ENCODE data around the gene HAPLN3.

Gene HAPLN3

DNA sequence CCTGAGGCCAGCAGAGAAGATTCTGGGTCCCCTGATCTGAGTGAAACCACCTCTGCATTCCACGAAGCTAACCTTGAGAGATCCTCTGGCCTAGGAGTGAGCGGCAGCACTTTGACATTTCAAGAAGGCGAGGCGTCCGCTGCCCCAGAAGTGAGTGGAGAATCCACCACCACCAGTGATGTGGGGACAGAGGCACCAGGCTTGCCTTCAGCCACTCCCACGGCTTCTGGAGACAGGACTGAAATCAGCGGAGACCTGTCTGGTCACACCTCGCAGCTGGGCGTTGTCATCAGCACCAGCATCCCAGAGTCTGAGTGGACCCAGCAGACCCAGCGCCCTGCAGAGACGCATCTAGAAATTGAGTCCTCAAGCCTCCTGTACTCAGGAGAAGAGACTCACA is 36.4 kb downstream of the HAPLN3 start:
- no peak for DNase-seq

DNA sequence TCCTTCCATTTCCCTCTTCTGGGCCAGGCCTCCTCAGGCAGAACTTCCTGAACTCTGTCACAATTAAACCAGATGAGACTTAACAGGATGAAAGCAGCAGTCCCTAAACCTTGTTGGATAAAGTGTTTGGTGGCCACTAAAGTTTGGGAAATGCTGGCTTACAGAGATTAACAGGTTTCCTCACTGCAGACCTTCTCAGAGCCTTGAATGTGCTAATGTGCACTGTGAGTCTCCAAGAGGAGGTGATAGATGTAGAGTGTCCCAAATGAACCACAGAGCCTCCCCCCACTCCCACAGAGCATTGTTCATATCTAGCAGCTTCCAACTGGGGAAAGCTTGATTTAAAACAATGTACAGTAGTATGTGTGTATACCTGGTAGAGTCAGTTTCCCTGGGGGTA is 42.9 kb downstream of the HAPLN3 start:
- DNase-seq, result no peak

DNA sequence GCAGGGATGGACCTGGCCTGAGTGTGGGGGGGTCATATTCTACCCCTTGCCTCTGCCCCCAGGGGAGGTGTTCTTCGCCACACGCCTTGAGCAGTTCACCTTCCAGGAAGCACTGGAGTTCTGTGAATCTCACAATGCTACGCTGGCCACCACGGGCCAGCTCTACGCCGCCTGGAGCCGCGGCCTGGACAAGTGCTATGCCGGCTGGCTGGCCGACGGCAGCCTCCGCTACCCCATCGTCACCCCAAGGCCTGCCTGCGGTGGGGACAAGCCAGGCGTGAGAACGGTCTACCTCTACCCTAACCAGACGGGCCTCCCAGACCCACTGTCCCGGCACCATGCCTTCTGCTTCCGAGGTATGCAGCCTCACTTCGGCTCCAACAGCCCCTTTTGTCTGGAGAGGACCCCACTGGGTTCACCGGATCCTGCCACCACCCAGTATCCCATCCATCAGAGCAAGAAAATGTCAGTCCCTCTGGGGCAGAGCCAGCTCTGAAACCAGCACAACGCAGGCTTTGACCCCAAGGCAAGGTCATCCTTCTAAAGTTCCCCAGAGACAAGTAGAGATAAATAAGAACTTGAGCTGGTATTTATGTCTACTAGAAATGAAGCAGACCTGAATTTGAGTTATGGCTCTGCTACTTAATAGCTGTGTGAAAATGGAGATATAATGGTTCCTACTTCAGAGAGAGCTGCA is 45.8 kb downstream of the HAPLN3 start:
- no peak for DNase-seq

DNA sequence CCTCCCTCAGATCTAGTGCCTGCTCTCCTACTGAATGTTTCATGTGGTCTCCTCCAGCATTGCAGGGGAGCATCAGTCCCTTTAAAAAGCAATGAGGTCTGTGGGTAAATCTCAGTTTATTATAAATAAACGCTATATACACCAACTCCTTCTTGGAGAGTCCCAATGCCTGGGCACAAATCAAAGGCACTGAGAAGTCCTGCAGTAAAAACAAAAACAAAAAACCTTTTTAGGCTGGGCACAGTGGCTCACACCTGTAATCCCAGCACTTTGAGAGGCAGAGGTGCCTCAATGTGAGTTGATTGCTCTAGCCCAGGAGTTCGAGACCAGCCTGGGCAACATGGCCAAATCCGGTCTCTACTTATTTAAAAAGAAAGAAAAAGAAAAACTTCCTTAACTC is 47.1 kb downstream of the HAPLN3 start:
- no peak for DNase-seq

DNA sequence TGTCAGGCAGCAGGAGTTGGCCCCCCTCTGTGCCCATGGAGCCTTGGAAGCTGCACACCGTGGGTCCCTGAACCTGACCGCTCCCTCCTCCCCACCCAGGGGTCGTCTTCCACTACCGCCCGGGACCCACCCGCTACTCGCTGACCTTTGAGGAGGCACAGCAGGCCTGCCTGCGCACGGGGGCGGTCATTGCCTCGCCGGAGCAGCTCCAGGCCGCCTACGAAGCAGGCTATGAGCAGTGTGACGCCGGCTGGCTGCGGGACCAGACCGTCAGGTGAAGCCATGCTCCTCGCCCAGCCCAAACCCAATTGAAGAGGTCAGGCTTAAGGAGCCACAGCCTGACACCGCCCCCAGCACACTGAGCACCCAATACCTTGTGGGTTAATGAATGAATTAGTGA is 48.2 kb downstream of the HAPLN3 start:
- DNase-seq, result no peak

DNA sequence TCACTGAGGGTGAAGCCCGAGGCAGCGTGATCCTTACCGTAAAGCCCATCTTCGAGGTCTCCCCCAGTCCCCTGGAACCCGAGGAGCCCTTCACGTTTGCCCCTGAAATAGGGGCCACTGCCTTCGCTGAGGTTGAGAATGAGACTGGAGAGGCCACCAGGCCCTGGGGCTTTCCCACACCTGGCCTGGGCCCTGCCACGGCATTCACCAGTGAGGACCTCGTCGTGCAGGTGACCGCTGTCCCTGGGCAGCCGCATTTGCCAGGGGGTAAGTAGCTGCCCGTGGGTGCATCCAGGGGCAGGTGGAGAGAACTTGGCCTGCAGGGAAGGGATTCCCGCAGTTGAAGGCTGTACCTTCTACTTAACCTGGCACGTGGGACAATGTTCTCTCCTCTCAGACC is 49.7 kb downstream of the HAPLN3 start:
- no peak for DNase-seq

DNA sequence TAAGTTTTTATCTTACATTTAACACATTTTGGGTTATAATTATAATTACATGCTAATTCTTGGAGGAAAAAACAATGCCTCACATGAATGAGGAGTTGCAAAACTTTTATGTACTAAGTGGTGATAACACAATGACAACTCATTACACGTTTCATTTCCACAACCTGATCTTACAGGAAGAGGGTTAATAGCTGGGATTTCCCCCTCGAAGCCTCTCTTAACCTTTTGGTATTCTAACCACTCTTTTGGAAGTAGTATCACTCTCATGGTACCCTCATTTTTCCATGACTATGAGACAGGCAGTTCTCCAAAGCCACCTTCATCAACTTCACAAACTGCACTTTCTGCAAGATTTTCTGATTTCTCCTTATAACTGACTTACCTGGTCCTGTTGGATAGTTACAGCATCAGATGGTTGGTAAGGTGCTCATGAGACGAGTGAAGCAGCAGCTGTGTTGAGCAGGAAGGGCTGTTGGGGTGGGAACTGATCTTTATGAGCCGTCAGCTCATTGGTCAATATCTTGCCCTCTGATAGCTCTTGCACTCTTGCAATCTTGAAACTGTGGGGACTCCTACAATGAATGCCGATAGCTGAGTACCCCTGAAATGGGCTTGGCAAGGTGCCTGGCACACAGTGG is 50.5 kb downstream of the HAPLN3 start:
- no peak for DNase-seq

DNA sequence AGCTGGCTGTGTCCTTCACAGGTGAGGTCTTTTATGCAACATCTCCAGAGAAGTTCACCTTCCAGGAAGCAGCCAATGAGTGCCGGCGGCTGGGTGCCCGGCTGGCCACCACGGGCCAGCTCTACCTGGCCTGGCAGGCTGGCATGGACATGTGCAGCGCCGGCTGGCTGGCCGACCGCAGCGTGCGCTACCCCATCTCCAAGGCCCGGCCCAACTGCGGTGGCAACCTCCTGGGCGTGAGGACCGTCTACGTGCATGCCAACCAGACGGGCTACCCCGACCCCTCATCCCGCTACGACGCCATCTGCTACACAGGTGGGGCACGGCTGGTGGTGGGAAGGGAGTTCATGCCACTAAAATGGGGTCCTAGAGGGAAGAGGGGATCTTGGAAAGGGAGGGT is 52.0 kb downstream of the HAPLN3 start:
- DNase-seq, result no peak

DNA sequence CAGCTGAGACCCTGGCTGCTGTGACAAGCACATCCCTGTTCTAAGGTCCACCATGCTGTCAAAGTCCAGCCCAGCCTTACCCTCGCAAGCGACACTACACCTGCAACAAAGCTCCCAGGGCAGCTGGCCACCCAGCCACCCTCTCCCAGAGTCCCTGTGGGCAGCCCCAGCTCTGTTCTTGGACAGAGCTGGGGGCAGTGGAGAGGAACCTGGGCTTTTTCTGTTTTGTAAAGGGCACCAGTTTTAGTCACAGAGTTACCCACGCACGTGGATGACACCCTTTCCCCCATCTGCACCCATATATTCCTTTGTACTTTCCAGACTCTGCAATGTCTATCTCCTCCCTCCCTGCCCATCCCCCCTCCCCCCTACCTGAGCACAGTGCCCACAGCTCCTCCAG is 53.2 kb downstream of the HAPLN3 start:
- no peak for DNase-seq

DNA sequence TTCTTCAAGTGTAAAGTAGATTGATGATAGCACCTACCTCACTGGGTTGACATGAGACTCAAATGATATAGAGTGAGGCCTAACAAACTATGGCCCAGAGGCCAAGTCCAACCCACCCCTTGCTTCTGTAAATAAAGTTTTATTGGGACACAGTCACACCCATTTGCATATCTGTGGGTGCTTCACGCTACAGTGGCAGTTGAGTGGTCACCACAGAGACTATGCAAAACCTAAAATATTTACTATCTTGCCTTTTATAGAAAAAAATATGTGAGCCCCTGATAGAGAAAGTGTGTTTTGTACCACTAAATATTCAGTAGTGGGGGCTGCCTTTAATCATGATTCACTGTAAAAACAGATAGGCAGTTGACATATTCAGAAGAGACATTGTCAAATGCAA is 54.1 kb downstream of the HAPLN3 start:
- DNase-seq, result no peak

DNA sequence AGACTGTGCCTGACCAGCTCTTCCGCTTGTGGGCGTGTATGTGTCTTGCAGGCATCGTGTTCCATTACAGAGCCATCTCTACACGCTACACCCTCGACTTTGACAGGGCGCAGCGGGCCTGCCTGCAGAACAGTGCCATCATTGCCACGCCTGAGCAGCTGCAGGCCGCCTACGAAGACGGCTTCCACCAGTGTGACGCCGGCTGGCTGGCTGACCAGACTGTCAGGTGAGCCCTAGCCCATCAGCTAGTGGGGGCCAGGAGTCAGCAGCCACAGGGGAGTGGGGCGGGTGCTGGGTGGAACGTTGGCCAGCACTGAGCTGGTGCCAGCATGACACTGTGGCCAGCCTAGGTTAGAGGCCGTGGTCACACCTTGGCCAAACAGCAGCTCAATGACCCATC is 55.4 kb downstream of the HAPLN3 start:
- DNase-seq, result no peak

DNA sequence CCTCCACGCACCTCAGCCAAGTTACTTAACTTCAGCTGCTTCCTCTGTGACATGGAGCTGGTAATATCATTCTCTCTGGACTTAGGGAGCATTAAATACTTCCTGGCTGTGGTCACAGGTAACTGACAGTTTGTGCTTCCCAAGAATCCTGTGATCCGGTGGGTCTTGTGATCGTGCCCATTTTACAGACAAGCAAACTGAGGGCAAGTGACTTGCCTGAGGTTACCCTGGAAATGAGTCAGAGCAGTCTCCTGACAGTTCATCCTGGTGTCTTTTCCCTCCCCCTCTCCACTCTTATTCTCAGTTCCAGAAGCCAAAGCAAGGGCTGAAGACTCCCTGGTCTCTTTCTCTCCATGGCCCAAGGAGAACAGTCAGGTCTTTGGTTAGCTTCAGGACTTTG is 56.2 kb downstream of the HAPLN3 start:
- DNase-seq, result no peak

DNA sequence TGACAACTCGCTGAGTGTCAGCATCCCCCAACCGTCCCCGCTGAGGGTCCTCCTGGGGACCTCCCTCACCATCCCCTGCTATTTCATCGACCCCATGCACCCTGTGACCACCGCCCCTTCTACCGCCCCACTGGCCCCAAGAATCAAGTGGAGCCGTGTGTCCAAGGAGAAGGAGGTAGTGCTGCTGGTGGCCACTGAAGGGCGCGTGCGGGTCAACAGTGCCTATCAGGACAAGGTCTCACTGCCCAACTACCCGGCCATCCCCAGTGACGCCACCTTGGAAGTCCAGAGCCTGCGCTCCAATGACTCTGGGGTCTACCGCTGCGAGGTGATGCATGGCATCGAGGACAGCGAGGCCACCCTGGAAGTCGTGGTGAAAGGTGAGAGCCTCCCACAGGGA is 56.7 kb downstream of the HAPLN3 start:
- no peak for DNase-seq

DNA sequence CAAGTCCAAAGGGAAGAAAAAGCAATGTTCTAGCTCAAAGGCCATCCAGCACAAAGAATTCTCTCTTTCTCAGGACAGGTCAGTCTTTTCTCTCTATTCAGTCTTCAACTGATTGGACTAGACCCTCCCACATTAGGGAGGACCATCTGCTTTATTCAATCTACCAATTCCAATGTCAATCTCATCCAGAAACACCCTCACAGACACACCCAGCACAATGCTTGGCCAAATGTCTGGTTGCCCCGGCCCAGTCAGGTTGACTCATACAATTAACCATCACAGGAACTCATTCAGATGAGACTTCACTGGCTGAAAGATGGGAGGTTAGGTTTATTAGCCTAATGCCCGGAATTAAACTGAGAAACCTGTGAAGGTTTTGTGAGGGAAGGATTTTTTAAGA is 59.7 kb downstream of the HAPLN3 start:
- no peak for DNase-seq

DNA sequence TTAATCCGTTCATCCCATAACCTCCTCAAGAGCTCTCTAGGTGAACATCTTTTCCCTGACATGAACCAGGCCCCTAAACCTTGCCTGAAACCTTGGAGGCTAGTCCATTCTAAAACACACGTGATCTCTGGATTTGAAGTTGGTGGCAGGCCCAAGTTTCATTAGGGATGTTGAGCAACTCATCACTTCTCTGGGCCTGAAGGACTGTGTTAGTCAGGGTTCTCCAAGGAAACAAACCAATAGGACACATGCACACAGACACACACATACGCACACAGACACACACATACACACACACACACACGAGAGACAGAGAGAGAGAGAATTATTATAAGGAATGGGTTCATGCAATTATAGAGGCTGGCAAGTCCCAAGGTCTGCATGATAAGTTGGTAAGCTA is 60.2 kb downstream of the HAPLN3 start:
- no peak for DNase-seq

DNA sequence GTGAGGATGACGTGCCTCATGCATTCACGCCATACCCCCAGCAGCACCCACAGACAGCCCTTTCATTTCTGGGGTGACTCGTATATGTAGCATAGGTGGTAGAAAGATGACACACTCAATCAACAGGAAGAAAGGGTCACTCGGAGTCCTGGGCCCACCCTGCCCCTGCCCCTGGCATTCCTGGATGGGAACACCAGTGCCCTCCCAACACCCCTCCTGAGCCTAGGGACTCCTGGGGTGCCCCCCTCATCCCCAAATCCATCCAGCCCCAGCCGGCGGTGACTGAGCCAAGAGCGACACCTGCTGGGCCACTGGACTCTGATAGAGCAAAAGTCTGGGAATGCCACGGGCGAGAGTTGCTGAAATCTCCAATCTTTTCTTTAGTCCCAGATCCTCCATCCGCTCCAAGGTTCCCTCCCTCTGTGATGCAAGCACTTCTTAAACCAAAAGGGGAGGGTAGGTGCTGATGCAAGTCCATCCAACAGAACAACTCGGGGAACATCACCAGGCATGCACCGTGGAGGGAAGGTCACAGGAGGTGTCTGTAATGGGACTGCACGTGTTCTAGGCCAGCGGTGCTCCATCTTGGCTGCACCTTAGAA is 61.0 kb downstream of the HAPLN3 start:
- DNase-seq, result no peak

DNA sequence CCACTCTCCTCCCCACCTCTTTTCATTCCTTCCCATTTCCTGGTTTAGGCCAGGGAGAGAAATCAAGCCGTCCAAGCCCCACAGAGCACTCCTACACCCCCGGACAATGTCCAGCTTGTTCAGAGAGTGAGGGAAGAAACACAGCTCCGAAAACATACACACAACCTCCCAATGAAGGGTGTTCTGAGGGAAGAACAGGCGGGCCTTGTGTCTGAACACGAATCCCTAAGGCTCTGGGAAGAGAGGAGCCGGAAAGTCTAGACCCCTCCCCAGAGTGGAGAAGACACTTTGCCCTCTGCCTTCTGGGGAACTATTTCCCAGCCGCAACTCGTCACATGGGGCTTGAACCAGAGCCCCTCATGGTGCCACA is 61.6 kb downstream of the HAPLN3 start:
- DNase-seq, result no peak

DNA sequence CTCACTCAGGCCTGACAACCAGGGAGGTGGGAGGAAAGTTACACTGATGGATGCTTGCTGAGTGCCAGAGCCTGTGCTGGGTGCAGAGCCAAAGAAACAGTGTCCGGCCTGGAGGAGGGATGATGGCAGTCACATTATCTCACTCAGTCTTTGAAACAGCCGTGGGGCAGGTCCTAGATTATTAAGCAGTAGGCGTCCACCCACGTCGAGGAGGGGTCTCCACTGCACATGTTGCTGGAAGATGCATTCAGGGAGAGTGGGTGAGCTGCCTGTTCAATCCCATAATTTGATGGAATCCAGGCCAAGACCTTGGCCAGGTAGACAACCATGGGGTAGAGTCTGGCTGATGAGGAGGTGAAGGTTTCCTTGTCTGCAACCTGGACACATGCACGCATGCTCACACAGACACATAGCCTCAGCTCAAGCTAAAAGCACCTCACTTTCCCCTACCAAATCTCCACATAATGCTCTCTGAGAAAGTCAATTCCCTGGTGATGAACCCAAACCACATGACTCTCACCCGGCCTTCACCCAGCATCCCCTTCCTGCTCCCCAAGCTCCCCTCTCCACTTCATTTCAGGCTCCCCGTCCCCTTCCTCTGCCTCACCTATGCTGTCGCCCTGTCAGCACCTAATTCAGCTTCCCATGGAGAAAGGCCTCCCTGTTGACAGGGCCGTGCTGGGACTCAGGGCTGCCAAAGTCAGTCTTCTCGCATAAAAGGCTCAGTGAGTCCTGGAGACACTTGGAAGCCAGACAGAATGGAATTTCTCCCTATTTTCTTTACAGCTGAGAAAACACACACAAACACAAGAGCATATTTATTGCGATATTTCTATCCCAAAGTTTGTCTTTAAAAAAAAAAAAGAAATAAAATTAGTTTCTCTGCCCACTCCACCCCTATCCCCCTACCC is 62.3 kb downstream of the HAPLN3 start:
- no peak for DNase-seq

DNA sequence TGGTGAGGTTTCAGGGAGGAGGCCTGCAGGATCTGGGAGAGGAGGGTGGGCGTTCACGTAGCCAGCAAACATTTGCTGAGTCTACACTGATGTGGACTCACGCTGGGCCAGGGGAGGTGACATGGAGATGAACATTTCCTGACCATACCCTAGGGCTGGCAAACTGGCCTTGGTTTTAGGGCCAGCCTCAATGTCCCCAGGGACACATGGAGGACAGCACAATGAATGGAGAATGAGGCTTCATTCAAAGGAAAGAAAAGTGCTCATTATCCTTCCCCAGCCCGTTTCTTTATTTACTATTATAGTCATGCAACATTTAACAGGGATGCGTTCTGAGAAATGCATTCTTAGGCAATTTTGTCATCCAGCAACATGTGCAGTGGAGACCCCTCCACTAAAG is 65.3 kb downstream of the HAPLN3 start:
- no peak for DNase-seq

DNA sequence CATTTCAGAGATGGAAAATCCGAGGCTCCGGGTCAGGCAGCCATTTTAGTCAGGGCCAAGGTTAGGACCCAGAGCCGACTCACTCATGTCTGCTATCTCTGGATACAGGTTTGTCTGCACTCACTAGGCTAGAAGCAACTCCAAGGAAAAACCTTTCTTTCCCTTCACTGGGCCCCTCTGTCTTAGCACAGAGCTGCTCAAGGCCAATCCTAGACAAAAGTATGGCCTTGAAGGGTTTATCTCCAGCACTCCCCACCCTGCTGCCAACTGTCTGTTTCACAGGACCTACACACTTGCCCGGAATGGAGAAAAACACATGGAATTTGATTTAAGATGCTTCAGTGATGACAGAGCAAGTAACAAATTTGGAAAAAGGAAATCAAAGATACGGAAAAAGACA is 66.6 kb downstream of the HAPLN3 start:
- DNase-seq, result no peak

All from NCI-H2171 treated with DMSO at 0.1 percent for 48 hours (cell line).